Esophagus muscularis mucosa (tissue), 3 donors: ENCODE results near the gene ZNF747.

Experiments
- POLR2A ChIP-seq: fragments of 450-650 bp; IDR thresholded peaks from one replicate; pipeline ENCODE4 v1.6.1; 2017; ENCODE audit warnings: antibody characterized with exemption, moderate library complexity, mild to moderate bottlenecking, low read depth
- POLR2AphosphoS5 ChIP-seq, 2 donors: sonication (generic); formaldehyde crosslinking; IDR thresholded peaks; one replicate each; pipeline ENCODE4 v1.6.1; 2017; ENCODE audit warnings: antibody characterized with exemption in 2 of 2
- TF ChIP-seq, protein P1 (sequence below), 3 experiments: fragments of 200-600 bp in 2 of 3; fragments of 450-650 bp in 1 of 3; sonication (generic) in 2 of 3; IDR thresholded peaks; one replicate each; pipeline ENCODE4 v1.5.1; 2017 to 2019; ENCODE audit warnings: antibody characterized with exemption in 3 of 3, mild to moderate bottlenecking in 2 of 3, moderate library complexity in 1 of 3

DNA sequence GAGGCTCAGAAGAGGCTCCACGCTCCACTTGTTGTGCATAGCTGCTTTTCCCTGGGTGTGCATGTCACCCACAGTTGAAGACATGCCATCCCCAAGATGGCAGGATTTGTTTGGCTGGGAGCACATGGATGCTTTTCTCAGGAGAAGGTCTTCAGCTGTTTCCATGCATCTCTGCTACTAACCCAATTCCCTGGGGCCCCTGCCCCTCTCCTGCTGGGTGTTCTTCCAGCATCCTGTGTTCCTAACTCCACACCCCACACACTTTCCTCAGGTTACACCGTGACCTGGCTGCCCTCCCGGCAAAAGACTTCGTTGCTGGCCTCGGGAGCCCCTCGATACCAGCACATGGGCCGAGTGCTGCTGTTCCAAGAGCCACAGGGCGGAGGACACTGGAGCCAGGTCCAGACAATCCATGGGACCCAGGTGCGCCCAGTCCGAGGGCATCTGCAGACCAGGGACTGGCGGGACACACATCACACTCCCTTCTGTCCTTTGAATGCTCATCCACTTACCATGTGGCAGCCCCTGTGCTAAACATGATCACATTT lies 40.6 kb downstream of the ZNF747 start:
- no peak for TF ChIP-seq POLR2AphosphoS5 (IDR thresholded peaks at IDR 0.05)
- TF ChIP-seq POLR2A: no peak
- TF ChIP-seq, protein P1, sequence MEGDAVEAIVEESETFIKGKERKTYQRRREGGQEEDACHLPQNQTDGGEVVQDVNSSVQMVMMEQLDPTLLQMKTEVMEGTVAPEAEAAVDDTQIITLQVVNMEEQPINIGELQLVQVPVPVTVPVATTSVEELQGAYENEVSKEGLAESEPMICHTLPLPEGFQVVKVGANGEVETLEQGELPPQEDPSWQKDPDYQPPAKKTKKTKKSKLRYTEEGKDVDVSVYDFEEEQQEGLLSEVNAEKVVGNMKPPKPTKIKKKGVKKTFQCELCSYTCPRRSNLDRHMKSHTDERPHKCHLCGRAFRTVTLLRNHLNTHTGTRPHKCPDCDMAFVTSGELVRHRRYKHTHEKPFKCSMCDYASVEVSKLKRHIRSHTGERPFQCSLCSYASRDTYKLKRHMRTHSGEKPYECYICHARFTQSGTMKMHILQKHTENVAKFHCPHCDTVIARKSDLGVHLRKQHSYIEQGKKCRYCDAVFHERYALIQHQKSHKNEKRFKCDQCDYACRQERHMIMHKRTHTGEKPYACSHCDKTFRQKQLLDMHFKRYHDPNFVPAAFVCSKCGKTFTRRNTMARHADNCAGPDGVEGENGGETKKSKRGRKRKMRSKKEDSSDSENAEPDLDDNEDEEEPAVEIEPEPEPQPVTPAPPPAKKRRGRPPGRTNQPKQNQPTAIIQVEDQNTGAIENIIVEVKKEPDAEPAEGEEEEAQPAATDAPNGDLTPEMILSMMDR (IDR thresholded peaks at IDR 0.05): no peak
